Uterus (tissue), 2 donors: ENCODE data around the gene SEC31B.

Source experiments
- CTCF ChIP-seq, 4 experiments: fragments of 200-600 bp in 2 of 4; fragments of 450-650 bp in 2 of 4; sonication (generic) in 2 of 4; IDR thresholded peaks; one replicate each; pipeline ENCODE4 v1.5.1; 2016 to 2019; ENCODE audit warnings: antibody characterized with exemption in 4 of 4, mild to moderate bottlenecking in 2 of 4, moderate library complexity in 1 of 4
- POLR2A ChIP-seq, 2 donors: fragments of 450-650 bp; IDR thresholded peaks; one replicate each; pipeline ENCODE4 v1.6.1; 2016; ENCODE audit warnings: antibody characterized with exemption in 2 of 2, mild to moderate bottlenecking in 1 of 2, moderate library complexity in 1 of 2

- peak; percentile 30 to 68 (median 43) for TF ChIP-seq CTCF (IDR thresholded peaks at IDR 0.05)
- TF ChIP-seq POLR2A (IDR thresholded peaks at IDR 0.05) = no peak
Measured at GRCh38 chr10:100562008-100562672, 42.5 kb upstream of the SEC31B start.
